ENCODE results near the gene CD14. TPM values are rescaled to one million over a fixed set of nuclear protein-coding genes. Genes with fewer than 3 reads are reported as not detected.

The CD14 gene
- total RNA-seq, 1 donor from 2014 or later, result 0.16 TPM

DNA sequence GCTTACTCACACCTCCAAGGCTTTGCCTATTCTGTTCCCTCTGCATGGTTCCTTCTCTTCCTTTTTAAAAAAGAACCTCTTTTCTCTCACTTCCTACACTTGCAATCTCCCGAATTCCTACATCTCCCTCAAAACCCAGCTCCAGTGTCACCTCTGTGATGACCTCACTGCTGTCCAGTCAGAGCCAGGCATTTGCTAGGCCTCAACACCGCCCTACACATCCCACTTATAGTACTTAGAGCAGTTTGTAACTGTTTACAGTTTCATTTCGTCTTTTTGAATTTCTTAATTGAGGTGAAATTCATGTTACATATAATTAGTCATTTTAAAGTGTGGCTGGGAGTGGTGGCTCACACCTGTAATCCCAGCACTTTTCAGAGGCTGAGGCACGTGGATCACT lies 30.8 kb downstream of the CD14 start:
- TF ChIP-seq, protein P1, sequence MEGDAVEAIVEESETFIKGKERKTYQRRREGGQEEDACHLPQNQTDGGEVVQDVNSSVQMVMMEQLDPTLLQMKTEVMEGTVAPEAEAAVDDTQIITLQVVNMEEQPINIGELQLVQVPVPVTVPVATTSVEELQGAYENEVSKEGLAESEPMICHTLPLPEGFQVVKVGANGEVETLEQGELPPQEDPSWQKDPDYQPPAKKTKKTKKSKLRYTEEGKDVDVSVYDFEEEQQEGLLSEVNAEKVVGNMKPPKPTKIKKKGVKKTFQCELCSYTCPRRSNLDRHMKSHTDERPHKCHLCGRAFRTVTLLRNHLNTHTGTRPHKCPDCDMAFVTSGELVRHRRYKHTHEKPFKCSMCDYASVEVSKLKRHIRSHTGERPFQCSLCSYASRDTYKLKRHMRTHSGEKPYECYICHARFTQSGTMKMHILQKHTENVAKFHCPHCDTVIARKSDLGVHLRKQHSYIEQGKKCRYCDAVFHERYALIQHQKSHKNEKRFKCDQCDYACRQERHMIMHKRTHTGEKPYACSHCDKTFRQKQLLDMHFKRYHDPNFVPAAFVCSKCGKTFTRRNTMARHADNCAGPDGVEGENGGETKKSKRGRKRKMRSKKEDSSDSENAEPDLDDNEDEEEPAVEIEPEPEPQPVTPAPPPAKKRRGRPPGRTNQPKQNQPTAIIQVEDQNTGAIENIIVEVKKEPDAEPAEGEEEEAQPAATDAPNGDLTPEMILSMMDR (IDR thresholded peaks at IDR 0.05; ENCODE audit: insufficient read depth, low read depth, low read length), result no peak
- no peak for TF ChIP-seq EZH2 (IDR thresholded peaks at IDR 0.05; ENCODE audit: insufficient read depth, low read length)
- Histone ChIP-seq H3K36me3 (ENCODE audit: insufficient read depth, low read length) (no peaks in the 10 kb centered on the region), H3K79me2 (ENCODE audit: insufficient read depth, low read length) (no peaks in the 10 kb centered on the region), H3K4me2 (ENCODE audit: low read length) (no peak overlapping the region), H3K27ac (ENCODE audit: low read depth, low read length) (no peak overlapping the region), H3K9ac (ENCODE audit: low read length) (no peak overlapping the region), H3K4me3 (ENCODE audit: insufficient read depth, low read depth, low read length) (no peak overlapping the region), H3K4me1 (ENCODE audit: insufficient read depth, low read length) (no peaks in the 10 kb centered on the region), H3K9me3 (ENCODE audit: insufficient read depth, low read depth, low read length) (no peaks in the 10 kb centered on the region), H4K20me1 (ENCODE audit: insufficient read depth, low read length) (no peaks in the 10 kb centered on the region), H3K27me3 (ENCODE audit: insufficient read depth, low read length) (no peaks in the 10 kb centered on the region), H2AFZ (ENCODE audit: low read depth, low read length) (no peak overlapping the region)
- DNase-seq (ENCODE audit: low read depth), result no peak
- Mint-ChIP-seq H3K4me1 (ENCODE audit: low read depth, unreplicated experiment) (no peaks in the 10 kb centered on the region), H3K36me3 (ENCODE audit: low read depth, unreplicated experiment) (no peaks in the 10 kb centered on the region), H3K27me3 (ENCODE audit: low read depth, unreplicated experiment) (peaks cover 12% of the 10 kb centered on the region), H3K27ac (ENCODE audit: unreplicated experiment) (no peak overlapping the region), H3K4me3 (ENCODE audit: unreplicated experiment) (no peak overlapping the region), H3K9me3 (ENCODE audit: unreplicated experiment) (peaks cover 2% of the 10 kb centered on the region)
- FAIRE-seq, result no peak

- Histone ChIP-seq H2AFZ (ENCODE audit: low read depth, low read length) (no peak overlapping the region), H3K4me3 (ENCODE audit: insufficient read depth, low read depth, low read length) (no peak overlapping the region), H3K36me3 (ENCODE audit: insufficient read depth, low read length) (no peaks in the 10 kb centered on the region), H3K9me3 (ENCODE audit: insufficient read depth, low read depth, low read length) (no peaks in the 10 kb centered on the region), H3K4me2 (ENCODE audit: low read length) (no peak overlapping the region), H3K27ac (ENCODE audit: low read depth, low read length) (no peak overlapping the region), H3K4me1 (ENCODE audit: insufficient read depth, low read length) (no peaks in the 10 kb centered on the region), H3K79me2 (ENCODE audit: insufficient read depth, low read length) (no peaks in the 10 kb centered on the region), H3K9ac (ENCODE audit: low read length) (no peak overlapping the region), H3K27me3 (ENCODE audit: insufficient read depth, low read length) (peaks cover 8% of the 10 kb centered on the region), H4K20me1 (ENCODE audit: insufficient read depth, low read length) (no peaks in the 10 kb centered on the region)
- Mint-ChIP-seq H3K27ac (ENCODE audit: unreplicated experiment) (no peak overlapping the region), H3K9me3 (ENCODE audit: unreplicated experiment) (peaks cover 2% of the 10 kb centered on the region), H3K4me1 (ENCODE audit: low read depth, unreplicated experiment) (no peaks in the 10 kb centered on the region), H3K4me3 (ENCODE audit: unreplicated experiment) (no peak overlapping the region), H3K36me3 (ENCODE audit: low read depth, unreplicated experiment) (no peaks in the 10 kb centered on the region), H3K27me3 (ENCODE audit: low read depth, unreplicated experiment) (peaks cover 19% of the 10 kb centered on the region)
- TF ChIP-seq, protein P1 (IDR thresholded peaks at IDR 0.05; ENCODE audit: insufficient read depth, low read depth, low read length), result no peak
- TF ChIP-seq EZH2 (IDR thresholded peaks at IDR 0.05; ENCODE audit: insufficient read depth, low read length), result no peak
- no peak for DNase-seq (ENCODE audit: low read depth)
- FAIRE-seq, result no peak
Measured at GRCh38 chr5:140600096-140600495, 32.9 kb downstream of the CD14 start.

GRCh38 chr5:140598836-140599235 lies 34.1 kb downstream of the CD14 start:
- FAIRE-seq (no peak), DNase-seq (ENCODE audit: low read depth) (no peak)
- H3K4me2 ChIP-seq (ENCODE audit: low read length), result no peak overlapping the region
- no peaks in the 10 kb centered on the region for H3K4me1 ChIP-seq (ENCODE audit: insufficient read depth, low read length)
- Mint-ChIP-seq H3K4me3 (ENCODE audit: unreplicated experiment) (no peak overlapping the region), H3K36me3 (ENCODE audit: low read depth, unreplicated experiment) (no peaks in the 10 kb centered on the region), H3K9me3 (ENCODE audit: unreplicated experiment) (peaks cover 2% of the 10 kb centered on the region), H3K27ac (ENCODE audit: unreplicated experiment) (no peak overlapping the region), H3K4me1 (ENCODE audit: low read depth, unreplicated experiment) (no peaks in the 10 kb centered on the region), H3K27me3 (ENCODE audit: low read depth, unreplicated experiment) (peaks cover 19% of the 10 kb centered on the region)
- H2AFZ ChIP-seq (ENCODE audit: low read depth, low read length), result no peak overlapping the region
- H3K9me3 ChIP-seq (ENCODE audit: insufficient read depth, low read depth, low read length), result no peaks in the 10 kb centered on the region
- TF ChIP-seq, protein P1 (IDR thresholded peaks at IDR 0.05; ENCODE audit: insufficient read depth, low read depth, low read length), result no peak
- no peak for TF ChIP-seq EZH2 (IDR thresholded peaks at IDR 0.05; ENCODE audit: insufficient read depth, low read length)
- no peak overlapping the region for H3K4me3 ChIP-seq (ENCODE audit: insufficient read depth, low read depth, low read length)
- no peaks in the 10 kb centered on the region for H3K79me2 ChIP-seq (ENCODE audit: insufficient read depth, low read length)
- peaks cover 8% of the 10 kb centered on the region for H3K27me3 ChIP-seq (ENCODE audit: insufficient read depth, low read length)
- no peaks in the 10 kb centered on the region for H3K36me3 ChIP-seq (ENCODE audit: insufficient read depth, low read length)
- no peak overlapping the region for H3K27ac ChIP-seq (ENCODE audit: low read depth, low read length)
- H4K20me1 ChIP-seq (ENCODE audit: insufficient read depth, low read length), result no peaks in the 10 kb centered on the region
- no peak overlapping the region for H3K9ac ChIP-seq (ENCODE audit: low read length)
